HG03439 (cell line): Measurements from ENCODE around the gene FN1.
"Not testable (repeated sequence)": the region's sequence is repeated elsewhere in the genome, so short reads cannot be mapped to it uniquely, and the experiment has no call there.

Experiments used
- ATAC-seq: cut with Tn5 transposase; IDR thresholded peaks from one replicate; pipeline ENCODE4 v1.9.1; 2021; ENCODE audit warnings: mild to moderate bottlenecking, moderate library complexity; ENCODE audit not compliant: unreplicated experiment

FN1 gene

DNA sequence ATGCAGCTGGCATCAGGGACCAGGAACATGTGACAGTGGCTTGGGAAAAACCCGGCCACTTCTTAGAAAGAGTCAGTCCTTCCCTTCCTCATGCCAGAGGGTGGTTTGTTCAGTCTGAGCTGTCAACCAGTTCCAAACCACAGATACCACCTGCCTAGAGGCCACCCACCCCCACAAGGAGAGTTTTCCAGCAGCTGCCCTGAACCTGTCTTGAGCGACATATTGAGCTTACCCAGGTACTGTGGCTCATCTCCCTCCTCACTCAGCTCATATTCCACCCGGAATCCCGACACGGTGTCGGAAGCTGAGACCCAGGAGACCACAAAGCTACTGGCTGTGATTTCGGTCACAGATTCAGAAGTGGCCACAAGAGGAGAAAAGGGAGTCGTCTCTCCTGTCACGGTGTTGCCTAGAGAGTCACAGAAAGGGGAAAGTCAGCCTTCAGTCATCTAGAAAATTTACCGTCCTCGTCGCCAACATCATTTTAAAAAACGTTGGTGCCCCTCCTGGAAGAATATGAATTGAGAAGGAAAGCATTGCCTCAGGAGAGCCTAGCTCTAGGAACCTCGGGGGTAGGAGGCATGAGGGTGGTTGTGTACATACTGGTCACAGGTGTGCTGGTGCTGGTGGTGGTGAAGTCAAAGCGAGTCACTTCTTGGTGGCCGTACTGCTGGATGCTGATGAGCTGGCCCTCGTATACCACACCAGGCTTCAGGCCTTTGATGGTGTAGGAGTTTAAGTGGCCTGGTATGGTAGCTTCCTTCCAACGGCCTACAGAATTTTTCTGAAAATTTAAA, 26.3 kb downstream of the FN1 start:
- ATAC-seq = no peak

DNA sequence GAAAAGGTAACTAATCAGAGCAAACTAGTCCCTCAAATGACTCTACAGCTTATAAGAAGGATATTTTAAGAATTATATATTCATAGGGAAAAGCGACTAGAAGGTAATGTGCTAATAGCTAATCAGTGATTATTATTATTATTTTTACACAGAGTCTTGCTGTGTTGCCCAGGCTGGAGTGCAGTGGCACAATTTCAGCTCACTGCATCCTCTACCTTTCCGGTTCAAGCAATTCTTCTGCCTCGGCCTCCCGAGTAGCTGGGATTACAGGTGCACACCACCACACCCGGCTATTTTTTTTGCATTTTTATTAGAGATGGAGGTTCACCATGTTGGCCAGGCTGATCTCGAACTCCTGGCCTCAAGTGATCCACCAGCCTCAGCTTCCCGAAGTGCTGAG, 27.4 kb downstream of the FN1 start:
- not testable (repeated sequence) for ATAC-seq

DNA sequence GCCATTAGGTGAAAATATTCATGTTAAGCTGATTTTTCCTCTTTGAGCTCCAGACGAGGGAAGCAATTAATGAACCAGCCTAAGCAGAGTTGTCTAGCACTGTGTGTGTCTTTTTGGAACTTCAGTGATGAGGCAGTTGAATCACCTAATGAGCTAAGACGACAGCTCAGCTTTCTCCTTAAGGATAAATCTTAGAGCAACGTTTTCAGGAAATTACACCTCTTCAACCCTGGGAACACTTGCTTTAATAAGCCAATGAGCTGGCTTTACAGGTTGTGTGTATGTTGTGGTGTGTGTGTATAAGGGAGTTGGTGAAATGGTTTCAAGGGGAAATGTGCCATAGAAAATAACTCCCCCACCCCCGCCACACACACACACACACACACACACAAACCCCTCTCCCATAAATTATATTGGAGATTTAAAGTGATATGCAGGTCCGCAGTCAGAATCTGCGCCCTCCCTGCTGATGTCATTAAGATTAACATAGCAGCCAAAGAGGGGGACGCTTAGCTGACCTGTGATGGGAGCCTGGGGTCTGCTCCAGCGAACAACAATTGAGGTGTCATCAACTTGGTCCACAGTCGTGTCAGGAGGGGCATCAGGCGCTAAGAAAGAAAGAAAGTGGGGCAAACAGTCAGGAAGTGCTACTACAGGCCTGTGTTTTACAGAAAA, 28.1 kb downstream of the FN1 start:
- ATAC-seq = no peak

DNA sequence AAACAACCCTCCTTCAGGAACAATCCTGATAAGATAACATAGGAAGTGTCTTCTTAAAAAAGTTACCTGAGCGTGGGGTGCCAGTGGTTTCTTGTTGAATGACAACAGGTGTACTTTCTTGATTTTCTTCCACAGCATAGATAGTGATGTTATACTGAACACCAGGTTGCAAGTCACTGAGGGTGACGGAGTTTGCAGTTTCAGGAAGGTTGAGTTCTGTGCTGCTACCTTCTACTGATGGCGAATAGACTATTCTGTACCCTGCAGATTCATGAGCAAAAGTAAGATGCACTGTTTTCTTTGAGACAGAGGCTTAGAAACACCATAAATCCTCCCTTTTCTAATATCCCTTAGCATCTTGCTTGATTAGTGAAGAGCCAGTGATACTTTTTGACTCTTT, 28.8 kb downstream of the FN1 start:
- ATAC-seq = no peak

DNA sequence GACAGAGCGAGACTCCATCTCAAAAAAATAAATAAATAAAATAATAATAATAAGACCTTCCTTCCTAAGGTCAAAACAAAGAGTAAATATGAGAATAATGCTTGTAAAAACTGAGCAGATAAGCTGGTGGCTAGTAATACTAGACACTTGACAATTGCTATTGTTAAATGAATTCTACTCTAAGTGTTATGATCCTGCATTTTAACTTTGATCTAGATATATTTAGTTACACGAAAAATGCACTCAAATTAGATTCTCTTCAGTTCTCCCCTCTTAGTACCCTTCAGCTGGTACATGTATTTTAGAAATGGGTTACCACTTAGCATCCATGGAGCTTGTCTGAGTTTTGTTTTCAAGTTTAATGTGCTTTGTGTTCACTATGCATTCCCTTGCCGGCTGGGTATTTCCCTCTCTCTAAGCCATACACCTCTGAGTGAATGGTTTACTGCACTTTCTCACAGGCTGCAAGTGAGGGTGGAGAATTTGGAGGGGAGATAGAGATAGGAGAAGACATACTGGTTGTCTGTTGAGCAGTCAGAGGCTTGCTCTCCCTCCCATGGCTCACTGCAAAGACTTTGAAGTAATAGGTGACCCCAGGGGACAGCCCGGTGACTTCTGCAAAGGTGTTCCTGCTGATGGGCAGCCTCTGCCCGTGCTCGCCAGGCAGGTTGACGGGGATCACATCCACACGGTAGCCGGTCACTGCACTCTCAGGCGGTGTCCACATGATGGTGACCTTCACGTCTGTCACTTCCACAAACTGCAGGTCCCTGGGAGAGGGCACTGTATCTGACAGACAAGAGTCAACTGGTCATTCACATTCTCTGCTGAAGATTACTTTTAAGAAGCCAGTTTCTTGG, 29.9 kb downstream of the FN1 start:
- ATAC-seq = no peak

DNA sequence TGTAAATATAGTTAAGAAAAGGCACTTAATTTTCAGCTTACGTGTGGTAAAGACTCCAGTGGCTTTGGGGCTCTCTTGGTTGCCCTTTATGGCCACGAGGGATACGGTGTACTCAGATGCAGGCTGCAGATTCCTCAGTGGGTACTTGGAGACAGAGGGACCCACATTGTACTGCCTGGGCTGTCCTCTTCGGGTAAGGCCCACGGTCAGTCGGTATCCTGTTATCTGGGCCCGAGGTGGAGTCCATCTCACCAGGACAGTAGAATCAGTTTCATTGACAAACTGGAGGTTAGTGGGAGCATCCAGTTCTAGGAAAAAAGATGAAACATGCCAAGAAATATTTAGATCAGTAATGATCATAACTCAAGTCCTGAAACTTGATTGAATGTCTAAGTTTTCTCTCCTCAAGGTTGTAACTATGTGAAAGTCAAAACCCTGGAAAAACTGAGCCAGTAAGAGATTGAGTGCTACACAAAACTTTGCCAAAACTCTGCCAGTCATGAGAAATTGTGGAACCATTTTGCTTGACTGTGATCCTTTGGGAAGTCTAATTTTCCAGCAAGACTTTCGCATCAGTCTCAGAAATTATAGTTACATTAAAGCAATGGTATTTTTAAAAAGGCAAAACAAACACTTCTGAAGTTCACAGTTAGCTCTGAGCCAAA, 31.4 kb downstream of the FN1 start:
- no peak for ATAC-seq

DNA sequence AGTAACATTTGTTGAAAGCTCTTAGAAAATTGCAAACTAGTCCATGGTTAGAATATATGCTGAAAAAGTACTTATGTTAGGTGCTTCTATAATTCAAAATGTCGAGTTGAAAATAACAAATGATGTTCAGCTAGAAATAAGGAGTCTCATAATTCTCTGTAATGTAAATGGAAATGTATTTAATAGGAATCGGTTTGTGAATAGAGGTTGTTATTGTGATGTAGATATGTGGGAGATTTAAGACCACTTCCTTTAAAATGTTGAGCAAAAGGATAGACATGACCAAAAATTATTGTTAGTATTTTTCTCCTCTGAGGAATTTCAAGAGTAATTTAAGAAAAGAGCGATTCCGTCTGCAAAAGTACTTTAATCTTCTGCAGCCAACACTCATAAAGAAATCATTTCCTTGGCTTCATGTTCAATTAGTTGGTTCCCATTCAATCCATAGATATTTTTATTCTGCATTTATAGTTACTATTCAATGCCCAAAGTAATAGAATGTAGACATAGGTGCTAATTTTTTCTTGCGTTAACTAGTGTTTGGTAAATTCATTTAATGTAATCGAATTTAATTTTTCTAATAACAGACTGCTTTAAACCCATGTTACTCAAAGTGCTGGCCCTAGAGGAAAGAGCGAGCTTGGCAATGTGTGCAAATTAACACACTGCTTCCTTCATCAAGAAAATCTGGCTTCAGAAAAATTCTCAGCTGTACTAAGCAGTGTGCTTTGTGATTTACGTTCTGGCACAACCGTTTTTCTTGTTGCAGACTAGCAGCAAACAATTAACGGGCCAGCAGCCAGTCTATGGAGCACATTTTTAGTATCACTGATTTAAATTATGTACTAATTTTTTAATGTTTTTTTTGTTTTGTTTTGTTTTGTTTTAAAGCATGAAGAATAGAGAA, 32.2 kb downstream of the FN1 start:
- no peak for ATAC-seq

DNA sequence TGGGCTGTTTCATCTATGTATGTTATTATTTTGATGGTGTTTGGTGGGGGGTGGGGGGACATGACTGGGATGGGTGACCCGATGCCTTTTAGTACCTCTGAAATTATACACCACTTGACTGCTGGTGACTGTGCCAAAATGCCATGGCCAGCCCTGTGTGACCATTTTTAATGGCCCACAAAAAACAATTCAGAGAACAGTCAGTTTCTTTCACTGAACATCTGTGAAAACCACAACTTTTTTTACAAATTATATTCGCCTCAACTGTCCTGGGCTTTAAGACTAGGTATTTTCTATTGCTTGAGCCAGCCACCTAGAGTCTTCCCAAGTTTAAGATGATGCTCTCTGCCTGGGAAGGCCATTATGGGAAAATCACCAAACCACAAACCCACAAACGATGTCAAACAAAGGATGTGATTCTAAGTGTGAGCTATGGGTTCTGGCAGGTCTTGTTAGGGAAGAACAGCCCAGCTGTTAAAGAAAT, 33.9 kb downstream of the FN1 start:
- ATAC-seq = no peak

DNA sequence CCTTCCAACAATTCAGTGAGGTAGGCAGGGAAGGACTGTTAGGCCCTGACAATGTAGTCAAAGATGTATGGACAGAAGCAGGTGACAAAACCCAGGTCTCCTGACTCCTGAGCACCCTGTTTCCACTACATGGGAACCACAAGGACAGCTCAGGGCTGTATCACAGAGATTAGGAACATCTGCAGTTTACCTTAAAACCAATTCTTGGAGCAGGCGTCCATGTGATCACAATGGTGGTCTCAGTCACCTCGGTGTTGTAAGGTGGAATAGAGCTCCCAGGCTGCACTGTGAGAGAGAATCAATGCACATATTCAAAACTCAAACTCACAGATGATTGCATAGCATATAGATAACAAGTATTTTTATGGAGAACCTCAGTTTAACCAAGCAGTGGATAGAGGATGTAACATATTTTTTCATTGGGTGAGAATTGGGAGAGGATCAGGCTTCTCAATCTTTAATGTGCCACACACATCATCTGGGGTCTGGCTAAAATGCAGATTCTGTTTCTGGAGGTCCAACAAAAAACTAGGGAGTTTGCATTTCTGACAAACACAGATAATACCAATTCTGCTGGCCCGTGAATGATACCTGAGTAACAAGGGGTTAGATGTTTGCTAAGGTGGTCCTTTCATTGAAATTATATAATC, 36.7 kb downstream of the FN1 start:
- no peak for ATAC-seq

DNA sequence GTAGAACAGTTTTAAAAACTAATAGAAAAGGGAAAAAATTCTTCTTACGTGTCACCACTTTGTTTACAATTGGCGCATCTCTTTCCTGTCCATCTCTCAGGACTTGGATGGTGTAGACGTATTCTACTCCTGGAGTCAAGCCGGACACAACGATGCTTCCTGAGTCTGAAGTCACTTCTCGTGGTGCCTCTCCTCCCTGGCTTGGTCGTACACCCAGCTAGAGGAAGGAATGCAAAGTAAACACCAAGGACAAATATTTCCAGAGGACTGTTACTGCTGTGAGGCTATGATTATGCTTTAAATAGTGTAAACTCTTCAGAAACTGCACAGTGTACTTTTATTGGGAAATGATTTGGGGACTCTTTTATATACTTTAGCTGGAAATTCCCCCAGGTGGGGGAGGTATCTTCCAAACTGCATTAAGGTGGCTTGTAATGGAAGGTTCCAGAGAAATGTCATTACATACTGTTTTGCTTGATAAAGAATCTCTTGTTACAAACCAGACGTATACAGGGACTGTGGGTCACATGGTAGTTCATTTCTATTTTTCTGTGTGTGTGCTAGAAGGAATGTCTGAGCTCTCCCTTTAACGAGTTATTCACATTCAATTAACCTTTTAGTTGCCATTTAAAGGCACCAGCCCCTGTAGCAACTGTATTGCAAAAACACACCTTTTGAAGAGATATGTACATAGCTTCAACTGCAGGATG, 38.1 kb downstream of the FN1 start:
- no peak for ATAC-seq

DNA sequence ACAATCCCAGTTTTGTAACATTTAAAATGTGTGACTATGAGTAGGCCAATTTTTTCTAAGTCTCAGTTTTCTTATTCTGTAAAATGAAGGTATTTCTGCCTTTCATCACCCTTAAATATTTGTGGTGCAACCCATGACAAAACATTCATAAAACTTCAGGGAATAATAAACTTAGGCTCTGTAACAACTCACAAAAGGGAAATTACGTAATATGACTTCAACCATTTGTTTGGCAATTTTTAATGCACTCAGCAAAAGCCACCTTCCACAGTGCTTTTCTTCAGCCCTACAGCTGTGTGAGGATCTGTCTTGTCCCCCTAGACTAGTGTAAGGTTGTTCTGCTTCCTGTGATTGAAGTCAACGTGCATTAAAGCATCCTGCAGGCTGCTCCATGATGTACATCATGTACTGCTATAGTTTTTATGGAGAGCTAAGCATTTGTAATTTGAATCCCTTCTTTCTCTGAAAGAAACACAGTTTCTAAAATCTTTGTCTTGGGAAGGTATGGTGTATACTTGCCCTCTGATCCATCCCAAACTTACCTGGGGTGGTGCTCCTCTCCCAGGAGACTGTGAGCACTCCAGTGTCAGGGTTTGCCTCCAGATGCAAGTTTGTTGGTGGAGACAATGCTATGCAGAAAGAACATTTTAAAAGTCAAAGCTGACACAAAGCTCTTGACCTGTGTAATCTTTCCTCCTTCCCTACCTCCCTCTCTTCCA, 39.1 kb downstream of the FN1 start:
- ATAC-seq = no peak

DNA sequence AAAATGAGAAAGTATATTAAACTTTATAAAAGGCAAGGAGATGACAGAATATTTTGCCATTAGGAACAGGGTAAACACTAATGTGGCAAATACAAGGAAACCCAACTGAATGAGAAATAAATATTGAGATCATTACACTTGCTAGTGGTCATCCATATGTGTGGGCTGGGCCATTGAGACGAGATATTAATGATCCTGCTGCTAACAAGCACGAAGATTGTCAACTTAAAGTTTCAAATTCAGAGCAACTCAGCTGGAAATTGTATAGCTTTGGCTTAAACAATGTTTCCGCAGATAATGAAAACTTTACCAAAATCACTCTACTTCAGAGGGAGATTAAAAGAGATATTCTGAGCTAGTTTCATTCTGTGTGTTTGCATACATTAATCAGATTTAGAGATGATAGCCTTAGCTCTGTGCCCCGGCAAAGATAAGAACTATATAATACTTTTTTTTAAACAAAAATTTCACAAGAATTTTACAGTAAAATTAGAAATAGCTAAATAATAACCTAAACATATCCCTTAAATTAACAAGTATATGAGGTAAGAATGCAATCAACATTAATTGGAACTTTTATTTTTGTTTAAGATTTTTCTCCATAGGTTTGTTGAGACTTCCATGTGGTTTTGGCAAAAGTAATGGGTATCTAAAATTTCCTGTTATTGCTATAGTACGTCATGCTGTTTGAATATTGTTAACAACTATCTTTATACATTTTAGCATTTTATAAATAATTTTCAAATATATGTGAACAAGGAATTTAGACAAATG, 40.0 kb downstream of the FN1 start:
- ATAC-seq = no peak

DNA sequence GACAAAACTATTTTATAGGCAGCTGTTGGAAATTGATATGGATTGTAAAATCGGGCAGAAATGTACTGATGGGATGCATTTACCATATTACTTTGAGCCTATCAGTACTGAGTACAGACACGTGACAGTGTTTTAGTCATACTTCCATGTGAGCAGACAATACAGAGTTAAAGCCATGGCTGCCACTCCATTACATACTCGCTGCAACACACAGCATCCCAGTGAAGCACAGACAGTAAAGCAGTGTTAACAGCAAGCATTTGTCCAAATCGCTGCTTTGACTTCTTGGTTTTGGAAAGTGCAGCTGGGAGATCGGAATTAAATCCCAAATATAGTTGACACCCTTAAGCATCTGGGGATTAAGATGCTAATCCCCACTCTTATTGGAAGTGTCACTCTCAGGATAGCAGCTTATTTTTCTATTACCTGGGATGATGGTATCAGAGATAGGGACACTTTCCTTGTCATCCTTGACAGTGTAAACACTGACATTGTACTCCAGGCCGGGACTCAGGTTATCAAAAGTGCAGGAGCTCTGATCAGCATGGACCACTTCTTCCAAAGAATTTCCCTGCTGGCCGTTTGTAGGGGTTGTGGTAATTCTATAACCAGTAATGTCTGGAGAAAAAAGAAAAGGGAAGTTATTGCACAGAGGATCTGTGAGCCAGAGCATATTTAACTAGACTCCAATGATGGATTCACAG, 41.6 kb downstream of the FN1 start:
- ATAC-seq = no peak

DNA sequence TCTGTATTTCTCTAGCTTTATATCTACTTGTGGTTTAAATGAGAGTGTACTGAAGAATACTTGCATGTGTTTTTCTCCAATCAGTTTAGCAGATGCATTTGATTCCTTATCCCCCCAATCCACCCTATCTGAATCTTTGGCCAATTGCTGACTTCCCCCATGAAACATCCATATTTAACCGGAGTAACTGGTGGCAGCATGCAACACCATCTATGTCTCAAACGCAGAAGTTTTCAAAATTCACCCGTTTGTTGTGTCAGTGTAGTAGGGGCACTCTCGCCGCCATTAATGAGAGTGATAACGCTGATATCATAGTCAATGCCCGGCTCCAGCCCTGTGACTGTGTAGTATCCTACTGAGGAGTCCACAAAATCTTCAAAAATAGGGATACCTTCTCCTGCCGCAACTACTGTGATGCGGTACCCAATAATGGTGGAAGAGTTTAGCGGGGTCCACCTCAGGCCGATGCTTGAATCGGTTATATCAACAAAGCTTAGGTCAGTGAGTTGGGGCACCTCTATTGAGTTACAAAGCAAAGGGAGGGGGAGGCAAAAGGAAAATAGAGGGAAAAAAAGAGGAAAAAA, 43.1 kb downstream of the FN1 start:
- ATAC-seq = no peak

DNA sequence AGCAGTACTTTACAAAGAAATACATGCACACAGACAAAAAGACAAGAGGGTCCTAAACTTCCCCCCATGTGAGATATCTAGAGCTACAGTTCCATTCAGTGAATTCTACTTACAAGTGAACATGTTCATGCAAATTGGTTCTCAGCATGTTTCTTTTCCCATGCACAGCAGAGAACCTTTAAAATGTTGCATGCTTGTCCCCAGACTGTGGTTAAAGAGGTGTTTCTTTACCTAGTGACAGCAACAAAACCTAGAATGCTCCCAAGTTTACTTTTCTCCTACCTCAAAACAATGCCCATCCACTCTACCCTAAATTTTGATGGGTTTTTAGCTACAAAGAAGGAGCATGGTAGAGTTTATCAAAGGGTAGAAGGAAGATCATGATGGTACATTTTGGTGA, 43.7 kb downstream of the FN1 start:
- no peak for ATAC-seq

DNA sequence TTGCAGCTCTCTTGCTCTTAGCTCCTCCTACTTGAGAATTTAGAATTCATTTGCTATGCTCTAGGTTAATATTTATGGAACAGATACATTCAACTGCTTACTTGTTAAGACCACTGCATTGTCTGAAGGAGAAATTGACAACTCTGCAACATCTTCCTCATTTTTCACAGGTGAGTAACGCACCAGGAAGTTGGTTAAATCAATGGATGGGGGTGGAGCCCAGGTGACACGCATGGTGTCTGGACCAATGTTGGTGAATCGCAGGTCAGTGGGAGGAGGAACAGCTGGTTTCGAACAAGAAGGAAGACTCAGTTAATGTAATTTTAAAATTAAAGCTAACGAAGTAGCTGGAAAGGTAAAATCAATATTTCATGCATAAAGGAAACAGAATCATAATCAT, 44.3 kb downstream of the FN1 start:
- no peak for ATAC-seq

DNA sequence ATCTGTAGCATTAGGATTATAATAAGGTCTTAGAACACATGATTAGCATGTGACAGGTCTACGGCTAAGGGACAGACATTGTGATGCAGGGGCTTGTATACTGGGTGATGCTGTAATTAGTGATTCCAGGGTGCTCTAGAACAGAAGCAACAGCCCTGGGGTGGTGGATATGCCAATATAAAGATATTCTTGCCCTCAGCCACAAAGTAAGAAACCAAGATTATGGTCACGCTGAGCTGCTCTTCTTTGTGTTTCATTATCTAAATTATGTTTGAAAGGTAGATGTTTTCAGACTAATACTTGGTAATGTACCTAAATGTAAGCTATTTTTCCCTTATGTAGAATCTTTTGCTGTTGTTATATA, 45.3 kb downstream of the FN1 start:
- no peak for ATAC-seq
